T-helper 9 cell (primary cell): ENCODE results near the gene ELANE.

Experiments used
- DNase-seq: peaks from one replicate; pipeline ENCODE4 v3.0.0-alpha.2; 2020
- total RNA-seq, 2 donors: gene quantifications; one replicate each; lab custom pipeline; 2026; lab: John Stamatoyannopoulos, UW

The ELANE gene
- total RNA-seq = 0 reads per million in 2 donors

GRCh38 chr19:852136-853013, at the start of gene ELANE:
ELANE (plus strand) TSS chr19:852303; CDS start chr19:852329, 26 bp downstream.
- DNase-seq = no peak

GRCh38 chr19:802498-803098, 49.5 kb upstream of the ELANE start:
- no peak for DNase-seq

GRCh38 chr19:803099-803561, 49.0 kb upstream of the ELANE start:
- DNase-seq = no peak

- no peak for DNase-seq
Measured at GRCh38 chr19:803686-804418, 48.3 kb upstream of the ELANE start.

- DNase-seq = no peak
Measured at GRCh38 chr19:804419-805165, 47.5 kb upstream of the ELANE start.

GRCh38 chr19:805166-805551, 46.9 kb upstream of the ELANE start:
- DNase-seq = no peak

GRCh38 chr19:805600-806550, 46.2 kb upstream of the ELANE start:
- DNase-seq = no peak

- no peak for DNase-seq
Measured at GRCh38 chr19:806815-807421, 45.2 kb upstream of the ELANE start.

GRCh38 chr19:807627-808422, 44.3 kb upstream of the ELANE start:
- no peak for DNase-seq

GRCh38 chr19:808423-808775, 43.7 kb upstream of the ELANE start:
- DNase-seq = no peak

- no peak for DNase-seq
Measured at GRCh38 chr19:810077-810855, 41.8 kb upstream of the ELANE start.

- no peak for DNase-seq
Measured at GRCh38 chr19:810883-811489, 41.1 kb upstream of the ELANE start.

- DNase-seq = no peak
Measured at GRCh38 chr19:811506-812048, 40.5 kb upstream of the ELANE start.

GRCh38 chr19:812049-812746, 39.9 kb upstream of the ELANE start:
- no peak for DNase-seq

- no peak for DNase-seq
Measured at GRCh38 chr19:812747-813218, 39.3 kb upstream of the ELANE start.

- no peak for DNase-seq
Measured at GRCh38 chr19:813219-814151, 38.6 kb upstream of the ELANE start.
